Chondrocyte (in vitro differentiated cells): ENCODE data around the gene PITX1. TPM values are rescaled to one million over a fixed set of nuclear protein-coding genes. Genes with fewer than 3 reads are reported as not detected.

Experiments used
- DNase-seq: peaks from one replicate; pipeline ENCODE4 v3.0.0; 2021; ENCODE audit warnings: mixed read lengths, low spot score
- H3K27ac Mint-ChIP-seq: one replicate; pipeline ENCODE4 v1.8.0; 2021; ENCODE audit warnings: mild to moderate bottlenecking, moderate library complexity, mixed read lengths; ENCODE audit not compliant: unreplicated experiment
- H3K27me3 Mint-ChIP-seq: 2 replicates; pipeline ENCODE4 v1.8.0; 2021; ENCODE audit warnings: low read depth, mixed read lengths
- H3K36me3 Mint-ChIP-seq: 2 replicates; pipeline ENCODE4 v1.8.0; 2021; ENCODE audit warnings: low read depth, mixed read lengths
- H3K4me1 Mint-ChIP-seq: 2 replicates; pipeline ENCODE4 v1.8.0; 2021; ENCODE audit warnings: low read depth, mild to moderate bottlenecking, mixed read lengths
- H3K4me3 Mint-ChIP-seq: one replicate; pipeline ENCODE4 v1.8.0; 2021; ENCODE audit warnings: mild to moderate bottlenecking, moderate library complexity, mixed read lengths; ENCODE audit not compliant: unreplicated experiment
- H3K9me3 Mint-ChIP-seq: 2 replicates; pipeline ENCODE4 v1.8.0; 2021; ENCODE audit warnings: low read depth, mixed read lengths
- total RNA-seq: library from RNA; stranded (reverse); gene quantifications from 3 replicates; pipeline ENCODE4 v1.2.1, GENCODE V29; 2021
- TF ChIP-seq, protein P1 (sequence below): fragments of 200-600 bp; sonication (generic); IDR thresholded peaks from 2 replicates; pipeline ENCODE4 v1.5.0; 2021; ENCODE audit warnings: antibody characterized with exemption, mild to moderate bottlenecking, moderate library complexity

Gene PITX1
- total RNA-seq, 1 donor from 2014 or later: not detected

DNA sequence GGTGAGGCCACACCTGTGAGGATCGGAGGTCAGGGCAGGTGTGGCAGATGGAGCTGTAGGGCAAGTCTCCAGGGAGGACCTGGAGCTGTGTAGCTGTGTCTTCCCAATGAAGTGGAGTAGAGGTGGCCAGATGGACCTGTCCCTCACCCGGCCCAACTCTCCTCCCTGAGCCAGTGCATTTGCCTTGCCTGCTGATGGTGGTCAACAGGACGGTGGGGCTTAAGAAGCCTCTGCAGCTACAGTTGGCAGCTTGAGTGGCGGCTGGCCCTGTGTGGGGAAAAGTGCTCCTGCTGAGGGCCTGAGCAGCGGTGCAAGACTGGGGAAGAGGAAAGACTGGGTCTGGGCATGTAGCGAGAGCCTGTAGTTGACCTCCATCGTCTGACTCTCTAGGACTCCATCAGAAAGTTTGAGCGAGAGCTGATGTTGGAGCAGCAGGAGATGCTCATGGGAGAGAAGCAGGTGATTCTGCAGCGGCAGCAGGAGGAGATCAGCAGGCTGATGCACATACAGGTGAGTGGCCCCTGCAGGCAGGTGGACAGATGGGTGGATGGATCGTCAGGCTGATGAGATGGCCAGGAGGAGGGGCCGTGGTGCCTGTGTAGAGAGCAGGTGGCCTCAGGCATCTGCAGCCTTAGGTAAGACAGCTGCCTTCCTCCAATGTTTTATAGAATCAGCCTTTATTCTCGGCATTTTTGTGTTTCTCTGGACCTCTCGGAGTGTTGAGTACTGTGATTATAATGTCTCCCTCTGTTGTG lies 24.9 kb downstream of the PITX1 start:
- TF ChIP-seq, protein P1, sequence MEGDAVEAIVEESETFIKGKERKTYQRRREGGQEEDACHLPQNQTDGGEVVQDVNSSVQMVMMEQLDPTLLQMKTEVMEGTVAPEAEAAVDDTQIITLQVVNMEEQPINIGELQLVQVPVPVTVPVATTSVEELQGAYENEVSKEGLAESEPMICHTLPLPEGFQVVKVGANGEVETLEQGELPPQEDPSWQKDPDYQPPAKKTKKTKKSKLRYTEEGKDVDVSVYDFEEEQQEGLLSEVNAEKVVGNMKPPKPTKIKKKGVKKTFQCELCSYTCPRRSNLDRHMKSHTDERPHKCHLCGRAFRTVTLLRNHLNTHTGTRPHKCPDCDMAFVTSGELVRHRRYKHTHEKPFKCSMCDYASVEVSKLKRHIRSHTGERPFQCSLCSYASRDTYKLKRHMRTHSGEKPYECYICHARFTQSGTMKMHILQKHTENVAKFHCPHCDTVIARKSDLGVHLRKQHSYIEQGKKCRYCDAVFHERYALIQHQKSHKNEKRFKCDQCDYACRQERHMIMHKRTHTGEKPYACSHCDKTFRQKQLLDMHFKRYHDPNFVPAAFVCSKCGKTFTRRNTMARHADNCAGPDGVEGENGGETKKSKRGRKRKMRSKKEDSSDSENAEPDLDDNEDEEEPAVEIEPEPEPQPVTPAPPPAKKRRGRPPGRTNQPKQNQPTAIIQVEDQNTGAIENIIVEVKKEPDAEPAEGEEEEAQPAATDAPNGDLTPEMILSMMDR: no peak
- H3K4me1 Mint-ChIP-seq: peaks cover 15% of the 10 kb centered on the region
- H3K27ac Mint-ChIP-seq: no peak overlapping the region
- no peak for DNase-seq
- H3K27me3 Mint-ChIP-seq: peaks cover 15% of the 10 kb centered on the region
- H3K9me3 Mint-ChIP-seq: peaks cover 4% of the 10 kb centered on the region
- H3K36me3 Mint-ChIP-seq: peaks cover 1% of the 10 kb centered on the region
- no peak overlapping the region for H3K4me3 Mint-ChIP-seq

DNA sequence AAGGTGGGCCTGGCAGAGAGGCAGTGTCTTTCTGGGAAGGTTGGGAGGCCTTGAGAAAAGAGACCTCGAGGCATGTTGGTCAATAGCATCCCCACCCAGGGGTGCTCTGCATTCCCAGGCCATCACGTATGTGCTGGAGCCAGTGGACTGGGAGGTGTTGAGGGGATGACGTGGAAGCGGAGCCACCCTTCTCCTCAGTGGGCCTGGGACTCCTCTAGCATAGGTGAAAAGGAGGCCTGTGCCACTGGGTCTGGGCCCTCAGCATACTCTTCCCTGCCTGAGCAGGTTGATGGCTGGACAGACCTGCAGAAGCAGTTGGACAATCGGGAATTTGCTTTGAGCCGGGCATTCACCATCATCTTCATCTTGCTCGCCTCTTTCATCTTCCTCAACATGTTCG lies 25.5 kb downstream of the PITX1 start:
- Mint-ChIP-seq H3K9me3 (peaks cover 3% of the 10 kb centered on the region), H3K27me3 (peaks cover 16% of the 10 kb centered on the region), H3K4me3 (no peak overlapping the region), H3K36me3 (peaks cover 1% of the 10 kb centered on the region), H3K4me1 (peaks cover 10% of the 10 kb centered on the region), H3K27ac (no peak overlapping the region)
- DNase-seq: no peak
- TF ChIP-seq, protein P1: no peak

DNA sequence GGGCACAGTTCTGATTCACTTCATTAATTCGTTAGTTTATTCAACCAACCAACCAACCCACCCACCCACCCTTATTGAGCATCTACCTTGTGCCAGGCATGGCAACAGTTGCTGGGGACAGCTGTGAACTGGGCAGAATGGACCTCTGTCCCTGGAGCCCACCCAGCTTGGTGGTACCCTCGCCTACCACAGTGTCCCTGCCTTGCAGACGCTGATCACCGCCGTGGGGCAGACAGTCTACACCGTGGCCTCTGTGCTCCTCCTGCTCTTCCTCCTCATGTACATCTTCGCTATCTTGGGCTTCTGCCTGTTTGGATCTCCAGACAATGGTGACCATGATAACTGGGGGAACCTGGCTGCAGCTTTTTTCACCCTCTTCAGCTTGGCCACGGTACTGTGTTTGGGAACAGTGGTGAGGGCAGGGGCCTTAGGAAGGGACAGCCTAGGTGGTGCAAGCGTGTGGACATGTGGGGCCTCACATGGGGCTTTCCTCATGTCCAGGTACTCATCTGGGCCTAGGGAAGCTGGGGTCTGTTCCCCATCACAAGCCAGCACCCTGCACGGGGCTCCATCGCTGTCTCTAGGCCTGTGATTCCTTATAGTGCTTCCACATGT lies 26.2 kb downstream of the PITX1 start:
- Mint-ChIP-seq H3K27me3 (peaks cover 13% of the 10 kb centered on the region), H3K4me1 (peaks cover 3% of the 10 kb centered on the region), H3K27ac (no peak overlapping the region), H3K4me3 (no peak overlapping the region), H3K9me3 (no peaks in the 10 kb centered on the region), H3K36me3 (peaks cover 1% of the 10 kb centered on the region)
- TF ChIP-seq, protein P1: no peak
- no peak for DNase-seq

DNA sequence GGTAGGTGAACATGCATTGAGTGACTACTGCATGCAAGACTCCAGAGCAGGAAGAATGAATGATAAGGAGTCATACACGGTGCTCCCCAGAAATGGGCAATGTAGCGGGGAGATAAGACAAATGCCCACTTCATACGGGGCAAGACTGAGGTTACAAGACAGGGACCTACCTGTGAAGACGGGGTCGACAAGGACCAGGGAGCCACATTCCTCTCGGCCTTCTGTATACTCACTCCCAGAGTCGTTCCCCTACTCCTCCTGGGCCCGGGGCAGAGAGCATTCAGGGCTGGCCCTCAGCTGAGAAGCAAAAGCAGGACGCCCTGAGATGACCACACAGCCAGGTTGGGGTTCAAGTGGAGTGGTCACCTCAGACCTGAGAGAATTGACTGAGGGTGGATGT lies 26.7 kb downstream of the PITX1 start:
- no peak overlapping the region for H3K27ac Mint-ChIP-seq
- peaks cover 16% of the 10 kb centered on the region for H3K27me3 Mint-ChIP-seq
- H3K9me3 Mint-ChIP-seq: peaks cover 3% of the 10 kb centered on the region
- no peaks in the 10 kb centered on the region for H3K4me1 Mint-ChIP-seq
- H3K36me3 Mint-ChIP-seq: peaks cover 6% of the 10 kb centered on the region
- no peak overlapping the region for H3K4me3 Mint-ChIP-seq
- TF ChIP-seq, protein P1: no peak
- DNase-seq: no peak

DNA sequence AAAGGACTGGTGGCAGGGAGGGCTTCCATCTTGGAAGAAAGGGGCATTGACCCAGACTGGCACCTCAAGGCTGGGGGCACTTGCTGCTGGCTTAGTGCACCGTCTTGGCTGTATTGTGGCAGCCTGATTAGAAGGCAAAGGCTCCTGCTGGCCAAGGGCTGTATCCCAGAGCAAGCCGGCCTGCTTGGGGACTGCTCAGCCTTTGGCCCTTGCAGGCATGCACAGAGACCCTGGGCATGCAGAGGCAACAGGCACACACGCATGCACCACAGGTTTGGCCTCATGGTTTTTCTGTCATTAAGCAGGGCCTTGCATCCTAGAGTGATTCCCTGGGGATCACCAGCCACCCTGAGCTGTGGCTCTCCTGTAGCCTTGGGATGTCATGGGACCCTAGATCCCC lies 29.0 kb downstream of the PITX1 start:
- Mint-ChIP-seq H3K9me3 (peaks cover 12% of the 10 kb centered on the region), H3K4me3 (no peak overlapping the region), H3K27me3 (peaks cover 29% of the 10 kb centered on the region), H3K4me1 (no peaks in the 10 kb centered on the region), H3K27ac (no peak overlapping the region), H3K36me3 (peaks cover 14% of the 10 kb centered on the region)
- TF ChIP-seq, protein P1: no peak
- no peak for DNase-seq
